GM19351 (cell line): Measurements from ENCODE around the gene LHX4.

Experiments
- ATAC-seq: cut with Tn5 transposase; IDR thresholded peaks from one replicate; pipeline ENCODE4 v1.9.1; 2021; ENCODE audit warnings: mild to moderate bottlenecking, moderate library complexity; ENCODE audit not compliant: unreplicated experiment

Gene LHX4

GRCh38 chr1:180270530-180271271 lies 40.6 kb downstream of the LHX4 start:
- ATAC-seq: no peak

GRCh38 chr1:180271272-180272255 lies 41.5 kb downstream of the LHX4 start:
- ATAC-seq: no peak

GRCh38 chr1:180272395-180272794 lies 42.3 kb downstream of the LHX4 start:
- no peak for ATAC-seq

GRCh38 chr1:180273066-180273465 lies 43.0 kb downstream of the LHX4 start:
- no peak for ATAC-seq

GRCh38 chr1:180274221-180274620 lies 44.2 kb downstream of the LHX4 start:
- ATAC-seq: no peak

GRCh38 chr1:180275726-180276125 lies 45.7 kb downstream of the LHX4 start:
- ATAC-seq: no peak

- no peak for ATAC-seq
These were observed 47.6 kb downstream of the LHX4 start for GRCh38 chr1:180277476-180278193.

GRCh38 chr1:180278194-180278515 lies 48.1 kb downstream of the LHX4 start:
- no peak for ATAC-seq

- no peak for ATAC-seq
These were observed 48.7 kb downstream of the LHX4 start for GRCh38 chr1:180278596-180279395.

- no peak for ATAC-seq
These were observed 49.6 kb downstream of the LHX4 start for GRCh38 chr1:180279651-180280050.

- no peak for ATAC-seq
These were observed 50.6 kb downstream of the LHX4 start for GRCh38 chr1:180280617-180281016.

- ATAC-seq: no peak
These were observed 51.4 kb downstream of the LHX4 start for GRCh38 chr1:180281490-180281889.

- ATAC-seq: no peak
These were observed 52.5 kb downstream of the LHX4 start for GRCh38 chr1:180282401-180283044.

GRCh38 chr1:180283098-180283497 lies 53.0 kb downstream of the LHX4 start:
- ATAC-seq: no peak

GRCh38 chr1:180286417-180286816 lies 56.4 kb downstream of the LHX4 start:
- no peak for ATAC-seq

- ATAC-seq: no peak
These were observed 58.1 kb downstream of the LHX4 start for GRCh38 chr1:180287988-180288705.

- ATAC-seq: no peak
These were observed 58.9 kb downstream of the LHX4 start for GRCh38 chr1:180288940-180289339.

GRCh38 chr1:180290265-180291001 lies 60.4 kb downstream of the LHX4 start:
- no peak for ATAC-seq

GRCh38 chr1:180291004-180291403 lies 60.9 kb downstream of the LHX4 start:
- ATAC-seq: no peak
